ENCODE measurements around the gene SHMT2.

The SHMT2 gene

DNA sequence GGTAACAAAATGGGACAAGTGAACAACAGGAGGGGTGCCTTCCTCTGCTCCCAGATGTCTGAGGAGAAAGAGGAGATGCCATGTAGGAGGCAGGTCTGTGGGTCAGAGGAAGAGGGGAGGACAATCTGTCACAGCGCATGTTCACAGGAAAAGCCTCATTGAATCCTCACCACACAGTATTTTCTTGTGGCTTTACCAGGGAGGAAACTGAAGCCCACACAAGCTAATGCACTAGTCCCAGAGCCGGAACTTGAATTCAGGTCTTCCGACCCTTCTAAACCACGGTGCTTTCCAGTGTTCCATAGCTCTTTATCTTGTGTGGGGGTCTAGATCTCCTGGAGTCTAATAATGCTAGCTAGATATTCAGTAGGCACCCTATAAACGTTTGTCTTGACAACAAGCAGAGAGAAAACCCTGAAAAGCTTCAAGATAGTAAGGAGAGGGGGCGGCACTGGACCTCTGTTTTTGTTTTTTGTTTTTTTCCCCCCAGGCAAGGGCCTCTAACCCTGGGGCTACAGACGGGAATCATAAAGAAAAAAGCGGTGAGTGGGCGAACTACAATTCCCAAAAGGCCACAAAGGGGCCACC lies 371 bp upstream of the SHMT2 start:
- peak; percentile 76 for DNase-seq

DNA sequence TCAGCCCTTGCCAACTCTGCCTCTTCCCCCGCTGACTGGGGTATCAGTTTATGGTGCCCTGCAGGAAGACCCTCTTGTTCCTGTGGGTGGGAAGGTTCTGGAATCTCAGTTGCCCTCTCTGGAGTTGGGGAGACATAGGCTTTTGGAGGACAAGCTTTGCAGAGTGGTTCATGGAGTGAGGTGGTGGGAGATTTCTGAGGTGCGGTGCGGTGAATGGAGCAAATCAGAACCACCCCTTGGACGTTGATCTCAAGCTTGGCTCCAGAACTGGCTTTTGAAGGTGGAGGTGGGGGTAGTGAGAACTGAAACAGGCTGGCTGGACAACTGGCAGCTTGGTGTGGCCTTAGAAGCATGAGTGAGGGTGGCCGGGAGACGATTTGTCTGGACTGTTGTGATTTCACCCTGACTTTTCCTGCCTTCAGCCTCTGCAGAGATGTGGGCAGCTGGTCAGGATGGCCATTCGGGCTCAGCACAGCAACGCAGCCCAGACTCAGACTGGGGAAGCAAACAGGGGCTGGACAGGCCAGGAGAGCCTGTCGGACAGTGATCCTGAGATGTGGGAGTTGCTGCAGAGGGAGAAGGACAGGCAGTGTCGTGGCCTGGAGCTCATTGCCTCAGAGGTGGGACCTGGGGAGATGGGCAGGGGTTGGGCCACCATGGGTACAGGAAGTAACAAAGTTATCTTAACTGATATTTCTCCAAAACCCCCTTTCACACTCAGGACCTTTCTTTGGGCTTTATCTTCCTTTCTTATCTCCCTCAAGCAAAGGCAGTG lies 1.1 kb downstream of the SHMT2 start:
- no peak for DNase-seq

DNA sequence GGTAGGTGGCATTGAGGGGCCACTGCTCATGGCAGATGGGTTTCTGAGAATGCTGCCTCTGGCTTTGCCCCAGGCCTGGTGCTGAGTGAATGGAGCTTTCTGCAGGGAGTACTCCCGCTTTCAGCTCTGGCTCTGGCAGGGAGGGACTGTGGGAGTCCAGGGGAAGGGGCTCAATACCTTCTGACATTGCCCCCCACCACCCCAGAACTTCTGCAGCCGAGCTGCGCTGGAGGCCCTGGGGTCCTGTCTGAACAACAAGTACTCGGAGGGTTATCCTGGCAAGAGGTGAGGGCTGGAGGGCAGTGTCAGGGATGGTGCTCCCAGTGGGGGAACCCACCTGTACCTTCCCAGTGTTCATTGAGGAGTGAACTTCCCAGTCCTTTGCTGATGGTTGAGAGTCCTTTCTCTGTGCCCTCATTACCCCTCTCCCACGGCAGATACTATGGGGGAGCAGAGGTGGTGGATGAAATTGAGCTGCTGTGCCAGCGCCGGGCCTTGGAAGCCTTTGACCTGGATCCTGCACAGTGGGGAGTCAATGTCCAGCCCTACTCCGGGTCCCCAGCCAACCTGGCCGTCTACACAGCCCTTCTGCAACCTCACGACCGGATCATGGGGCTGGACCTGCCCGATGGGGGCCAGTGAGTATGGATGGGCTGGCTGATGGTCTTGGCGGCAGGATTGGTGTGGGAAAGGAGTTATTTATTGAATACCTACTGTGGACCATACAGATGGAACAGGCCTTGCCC lies 1.9 kb downstream of the SHMT2 start:
- no peak for DNase-seq

DNA sequence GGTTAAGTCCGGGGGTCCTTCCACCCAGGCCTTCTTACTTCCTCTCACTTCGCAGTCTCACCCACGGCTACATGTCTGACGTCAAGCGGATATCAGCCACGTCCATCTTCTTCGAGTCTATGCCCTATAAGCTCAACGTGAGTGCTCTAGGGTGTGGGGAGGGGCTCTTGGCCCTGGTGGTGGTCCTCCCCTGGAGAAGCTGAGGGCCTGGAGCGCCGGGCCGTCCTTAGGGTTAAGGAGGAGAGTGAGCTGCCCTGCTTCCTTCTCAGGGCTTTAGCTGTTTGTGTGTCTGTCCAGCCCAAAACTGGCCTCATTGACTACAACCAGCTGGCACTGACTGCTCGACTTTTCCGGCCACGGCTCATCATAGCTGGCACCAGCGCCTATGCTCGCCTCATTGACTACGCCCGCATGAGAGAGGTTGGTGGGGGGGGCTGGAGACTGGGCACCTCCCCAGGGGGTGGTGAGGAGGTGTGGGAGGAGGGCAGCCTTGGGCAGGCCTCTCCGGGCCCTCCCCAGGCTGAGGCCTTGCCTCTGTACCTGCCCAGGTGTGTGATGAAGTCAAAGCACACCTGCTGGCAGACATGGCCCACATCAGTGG lies 2.7 kb downstream of the SHMT2 start:
- no peak for DNase-seq

DNA sequence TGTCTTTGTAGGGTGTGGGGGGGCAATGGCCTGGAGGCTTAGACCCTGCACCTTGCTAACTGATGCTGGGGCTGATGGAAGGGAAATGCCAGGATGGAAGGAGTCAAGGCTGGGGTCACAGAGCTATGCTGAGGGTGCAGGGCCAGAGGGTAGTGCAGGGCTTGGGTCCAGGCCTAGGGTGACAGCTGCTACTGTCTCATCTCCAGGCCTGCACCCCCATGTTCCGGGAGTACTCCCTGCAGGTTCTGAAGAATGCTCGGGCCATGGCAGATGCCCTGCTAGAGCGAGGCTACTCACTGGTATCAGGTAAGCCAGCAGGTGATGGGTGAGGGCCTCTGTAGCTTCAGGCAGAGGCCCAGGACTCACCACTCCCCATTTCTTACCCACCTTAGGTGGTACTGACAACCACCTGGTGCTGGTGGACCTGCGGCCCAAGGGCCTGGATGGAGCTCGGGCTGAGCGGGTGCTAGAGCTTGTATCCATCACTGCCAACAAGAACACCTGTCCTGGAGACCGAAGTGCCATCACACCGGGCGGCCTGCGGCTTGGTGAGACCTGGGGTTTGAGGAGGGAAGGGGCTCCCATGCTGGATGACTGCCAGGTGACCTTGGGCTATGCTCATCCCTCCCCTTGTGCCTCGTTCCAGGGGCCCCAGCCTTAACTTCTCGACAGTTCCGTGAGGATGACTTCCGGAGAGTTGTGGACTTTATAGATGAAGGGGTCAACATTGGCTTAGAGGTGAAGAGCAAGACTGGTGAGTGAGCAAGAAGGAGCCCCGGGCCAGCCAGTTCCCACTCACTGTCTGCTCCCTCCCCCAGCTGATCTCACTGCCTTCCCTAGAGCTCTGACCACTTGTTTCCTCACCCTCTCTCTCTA lies 4.1 kb downstream of the SHMT2 start:
- no peak for DNase-seq

DNA sequence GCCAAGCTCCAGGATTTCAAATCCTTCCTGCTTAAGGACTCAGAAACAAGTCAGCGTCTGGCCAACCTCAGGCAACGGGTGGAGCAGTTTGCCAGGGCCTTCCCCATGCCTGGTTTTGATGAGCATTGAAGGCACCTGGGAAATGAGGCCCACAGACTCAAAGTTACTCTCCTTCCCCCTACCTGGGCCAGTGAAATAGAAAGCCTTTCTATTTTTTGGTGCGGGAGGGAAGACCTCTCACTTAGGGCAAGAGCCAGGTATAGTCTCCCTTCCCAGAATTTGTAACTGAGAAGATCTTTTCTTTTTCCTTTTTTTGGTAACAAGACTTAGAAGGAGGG lies 4.7 kb downstream of the SHMT2 start:
- no peak for DNase-seq

DNA sequence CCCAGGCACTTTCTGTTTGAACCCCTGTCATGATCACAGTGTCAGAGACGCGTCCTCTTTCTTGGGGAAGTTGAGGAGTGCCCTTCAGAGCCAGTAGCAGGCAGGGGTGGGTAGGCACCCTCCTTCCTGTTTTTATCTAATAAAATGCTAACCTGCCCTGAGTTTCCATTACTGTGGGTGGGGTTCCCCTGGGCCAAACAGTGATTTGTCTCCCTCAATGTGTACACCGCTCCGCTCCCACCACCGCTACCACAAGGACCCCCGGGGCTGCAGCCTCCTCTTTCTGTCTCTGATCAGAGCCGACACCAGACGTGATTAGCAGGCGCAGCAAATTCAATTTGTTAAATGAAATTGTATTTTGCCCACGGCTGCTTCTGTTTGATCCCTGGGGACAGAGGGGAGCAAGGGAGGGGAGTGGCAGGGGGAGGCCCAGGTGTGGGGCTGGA lies 5.1 kb downstream of the SHMT2 start:
- no peak for DNase-seq

DNA sequence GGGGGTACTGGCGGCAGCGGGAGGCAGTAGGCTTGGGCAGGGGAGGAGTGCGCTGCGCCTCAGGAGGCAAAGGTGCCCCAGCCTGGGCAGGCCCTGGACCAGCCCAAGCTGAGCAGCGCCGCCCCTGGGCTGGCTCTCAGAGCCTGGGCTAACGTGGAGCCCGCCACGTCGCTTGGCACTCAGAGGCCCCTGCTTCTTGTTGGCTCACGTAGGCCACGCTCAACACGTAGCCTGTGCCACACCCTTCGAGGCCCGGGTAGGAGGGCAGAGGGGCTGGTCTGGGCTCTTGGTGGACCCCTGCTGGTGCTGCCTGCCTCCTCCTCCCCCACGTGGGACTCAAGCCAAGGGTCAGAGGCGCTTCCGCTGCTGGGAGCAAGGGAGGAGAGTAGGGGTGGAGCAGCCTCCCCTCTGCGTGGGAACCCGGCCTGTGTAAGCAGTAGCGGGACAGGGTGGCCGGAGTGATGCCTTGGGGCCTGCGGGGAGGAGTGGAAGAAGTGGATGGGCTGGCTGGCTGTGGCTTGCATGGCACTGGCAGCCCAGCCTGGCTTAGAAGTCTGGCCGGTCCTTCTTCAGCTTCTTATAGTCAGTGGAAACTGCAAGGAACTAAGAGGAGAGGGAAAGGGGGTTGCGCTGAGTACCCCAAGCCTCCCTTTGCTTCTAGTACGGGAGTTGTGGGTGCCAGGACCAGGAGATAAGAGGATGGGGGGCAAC lies 5.7 kb downstream of the SHMT2 start:
- DNase-seq, result peak; percentile 19

DNA sequence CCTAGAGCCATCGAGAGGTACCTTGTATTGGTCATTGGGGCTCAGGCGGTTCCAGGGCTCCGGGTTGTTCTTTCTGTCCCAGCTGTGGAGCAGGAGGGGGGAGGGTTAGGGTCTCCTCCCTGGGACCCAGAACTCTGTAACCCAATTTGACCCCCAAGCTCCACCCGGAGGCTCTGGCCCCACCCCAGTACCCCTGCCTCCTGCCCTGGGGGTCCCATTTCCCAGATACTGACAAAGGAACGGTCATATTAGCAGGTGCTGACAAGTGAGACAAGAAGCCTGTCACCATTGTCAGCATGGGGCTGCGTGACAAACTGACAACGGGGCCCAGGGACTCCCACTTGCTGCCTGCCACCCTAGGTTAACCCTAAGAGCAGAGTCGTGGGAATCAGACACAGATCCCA lies 6.2 kb downstream of the SHMT2 start:
- DNase-seq, result no peak

DNA sequence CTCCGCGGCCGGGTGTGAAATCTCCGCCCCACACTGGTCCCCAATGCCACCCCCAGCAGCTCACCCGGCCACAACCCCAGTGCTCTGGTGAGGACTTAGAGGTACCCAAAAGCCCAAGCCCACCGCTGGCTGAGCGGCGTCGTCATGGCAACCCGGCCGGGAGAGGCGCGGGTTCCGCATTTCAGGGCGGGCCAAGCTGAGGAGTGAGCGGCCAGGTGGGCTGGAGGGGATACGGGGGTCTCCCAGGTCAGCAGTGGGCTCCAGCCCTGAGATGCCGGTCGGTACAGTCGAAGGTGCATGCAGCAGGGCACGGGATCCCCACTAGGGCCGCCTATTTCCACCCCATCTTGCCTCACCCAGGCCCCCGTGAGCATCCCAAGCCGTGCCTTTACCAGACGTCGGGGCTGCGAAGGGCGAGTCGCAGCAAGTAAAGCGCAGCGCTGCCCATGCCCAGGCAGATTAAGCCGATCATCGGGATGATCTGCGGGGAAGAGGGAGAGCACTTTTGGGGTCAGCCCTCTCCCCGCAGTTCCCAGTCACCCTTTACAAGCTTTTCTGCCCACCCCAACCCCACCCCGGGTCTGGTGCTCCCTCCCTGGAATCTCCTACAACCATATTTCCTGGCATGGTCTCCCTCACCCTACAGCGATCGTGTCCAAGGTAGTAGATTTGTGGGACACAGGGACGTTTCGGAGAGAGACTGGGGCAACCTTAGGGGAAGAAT lies 6.9 kb downstream of the SHMT2 start:
- DNase-seq, result no peak

DNA sequence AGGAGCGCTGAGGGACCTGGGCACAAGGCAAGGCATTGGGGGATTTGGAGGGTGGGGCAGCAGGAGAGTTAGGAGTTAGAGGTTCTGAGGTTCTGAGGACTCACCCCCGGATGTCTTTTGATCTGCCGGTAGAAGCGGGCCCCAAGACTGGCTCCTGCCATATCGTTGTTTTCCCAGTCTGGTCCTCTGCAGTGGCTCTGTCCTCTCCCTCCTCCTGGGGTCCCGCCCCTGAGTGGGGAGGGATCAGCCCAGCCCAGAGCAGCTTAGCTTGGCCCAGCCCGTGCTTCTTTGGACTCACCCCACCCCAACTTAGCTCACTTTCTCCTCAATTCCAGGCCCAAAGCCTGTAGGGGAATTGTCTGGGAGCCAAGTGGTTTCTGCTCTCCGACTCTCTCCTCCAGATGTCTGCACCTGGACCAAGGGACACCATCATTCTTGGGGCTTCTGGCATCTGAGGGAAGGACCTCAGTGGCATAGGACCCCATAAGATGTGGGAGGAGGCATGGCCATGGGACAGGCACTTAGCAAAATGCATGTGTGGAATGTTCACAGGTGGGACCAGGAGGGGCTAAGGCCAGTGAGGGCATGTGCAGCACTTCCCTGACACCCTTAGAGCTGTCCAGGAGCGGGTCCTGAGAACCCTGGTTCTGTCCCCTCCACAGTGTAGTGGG lies 7.5 kb downstream of the SHMT2 start:
- DNase-seq, result no peak

DNA sequence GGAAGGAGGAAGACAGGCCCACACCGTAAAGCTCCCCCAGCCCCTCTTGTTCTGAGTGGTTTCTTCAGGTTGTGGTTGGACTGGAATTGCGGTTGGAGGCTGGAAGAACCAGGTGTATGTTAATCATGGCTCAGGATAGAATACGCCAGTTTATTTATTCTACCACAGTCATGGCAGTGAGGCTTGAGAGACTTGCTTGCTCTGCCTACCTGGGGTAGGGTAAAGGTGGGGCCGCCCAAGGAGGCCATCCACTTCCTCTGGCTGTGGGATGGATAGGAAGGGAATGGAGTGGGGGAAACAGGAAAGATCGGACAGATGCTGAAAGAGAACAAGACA lies 8.1 kb downstream of the SHMT2 start:
- no peak for DNase-seq

DNA sequence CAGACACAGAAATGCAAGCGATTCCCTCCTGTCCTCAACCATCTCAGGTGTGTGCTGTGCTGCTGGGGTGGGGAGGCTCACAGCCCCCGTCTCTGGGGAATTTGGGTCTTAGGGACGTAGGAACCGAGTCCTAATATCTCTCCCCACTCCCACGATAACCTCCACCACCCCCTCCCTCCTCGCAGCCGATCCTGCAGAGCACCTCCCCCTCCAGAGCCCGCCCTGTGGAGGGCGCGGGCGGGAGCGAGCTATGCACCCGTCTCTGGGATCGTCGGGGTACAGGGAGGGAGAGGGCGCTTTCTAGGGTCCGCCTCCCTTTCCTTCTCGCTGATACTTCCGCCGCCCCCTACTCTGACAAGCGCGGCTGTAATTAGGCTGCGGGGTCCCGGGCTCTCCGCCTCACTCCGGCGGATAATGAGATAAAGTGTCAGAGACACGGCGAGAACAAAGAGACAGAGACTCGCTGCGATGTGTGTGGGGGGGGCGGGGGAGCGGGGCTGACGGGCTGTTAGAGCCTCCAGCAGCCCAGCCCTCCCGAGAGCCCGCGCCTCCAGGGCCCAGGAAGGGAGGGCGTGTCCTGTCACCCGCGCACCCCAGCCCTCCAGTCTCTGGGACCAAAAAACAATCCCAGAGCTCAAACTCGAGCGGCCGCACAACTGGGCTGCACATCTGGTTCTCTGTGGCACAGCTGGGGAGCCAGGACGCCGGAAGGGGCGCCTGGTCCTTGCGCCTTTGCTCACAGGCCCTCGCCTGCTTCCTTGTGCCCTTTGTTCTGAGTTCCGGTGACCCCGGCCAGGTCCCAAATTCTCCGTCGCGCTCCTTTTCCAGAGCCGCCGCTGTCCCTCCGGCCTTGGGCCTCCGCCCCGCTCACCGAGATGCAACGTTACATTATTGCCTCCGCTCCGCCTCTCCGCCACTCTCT lies 8.7 kb downstream of the SHMT2 start:
- DNase-seq, result no peak

DNA sequence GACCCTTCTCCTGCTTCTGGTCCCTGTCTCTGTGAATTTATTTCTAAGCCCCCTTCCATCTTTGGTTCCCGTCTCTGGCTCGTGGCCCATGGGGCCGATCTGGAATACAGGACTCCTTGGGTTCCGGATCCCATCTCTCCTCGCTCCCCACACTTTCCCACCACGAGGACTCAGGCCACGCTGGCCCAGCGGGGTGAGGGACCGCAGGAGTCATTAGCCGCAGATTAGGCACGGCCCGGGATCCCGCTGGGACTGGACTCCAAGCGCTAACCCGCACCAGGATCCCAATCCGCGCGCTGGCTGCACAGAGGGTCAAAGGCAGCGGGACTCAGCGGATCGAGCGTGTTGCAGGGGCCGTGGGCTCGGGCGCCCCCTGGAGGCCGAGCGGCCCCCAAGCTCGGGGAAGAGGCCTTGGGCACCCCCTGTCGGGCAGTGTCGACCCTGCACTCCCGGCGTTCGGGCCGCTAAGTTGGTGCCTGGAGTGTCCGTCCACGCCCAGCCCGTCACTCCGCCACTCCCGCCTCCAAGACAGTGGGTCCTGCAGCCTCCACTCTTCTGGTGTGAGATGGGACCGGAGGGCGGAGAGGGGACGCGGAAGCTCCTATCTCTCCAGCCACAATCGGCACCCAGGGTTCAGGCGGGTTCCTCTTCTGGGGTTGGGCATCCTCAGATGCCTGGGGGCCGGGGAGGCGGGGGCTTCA lies 9.5 kb downstream of the SHMT2 start:
- peak; percentile 94 for DNase-seq

DNA sequence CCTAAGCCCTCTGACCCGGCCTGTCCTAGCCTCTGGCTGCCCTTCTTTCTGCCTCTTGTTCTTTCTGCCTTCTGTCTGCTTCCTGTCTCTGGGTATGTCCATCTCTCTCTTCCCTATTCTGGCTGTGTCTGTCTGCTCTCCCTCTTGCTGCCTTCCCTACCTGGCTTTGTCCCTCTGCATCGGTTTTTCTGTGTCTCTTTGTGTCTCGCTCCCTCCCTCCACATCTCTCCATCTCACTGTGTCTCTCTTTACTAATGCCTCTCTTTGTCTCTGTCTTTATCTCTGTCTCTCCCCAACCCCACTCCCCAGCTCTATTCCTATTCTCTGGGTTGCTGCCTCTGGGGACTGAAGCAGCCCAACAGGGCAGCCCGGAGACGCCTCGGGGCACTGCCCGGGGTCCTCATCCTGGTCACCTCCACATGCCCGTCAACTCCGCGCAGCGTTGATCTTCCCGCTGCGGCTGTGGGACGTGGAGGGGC lies 10.1 kb downstream of the SHMT2 start:
- DNase-seq, result no peak

DNA sequence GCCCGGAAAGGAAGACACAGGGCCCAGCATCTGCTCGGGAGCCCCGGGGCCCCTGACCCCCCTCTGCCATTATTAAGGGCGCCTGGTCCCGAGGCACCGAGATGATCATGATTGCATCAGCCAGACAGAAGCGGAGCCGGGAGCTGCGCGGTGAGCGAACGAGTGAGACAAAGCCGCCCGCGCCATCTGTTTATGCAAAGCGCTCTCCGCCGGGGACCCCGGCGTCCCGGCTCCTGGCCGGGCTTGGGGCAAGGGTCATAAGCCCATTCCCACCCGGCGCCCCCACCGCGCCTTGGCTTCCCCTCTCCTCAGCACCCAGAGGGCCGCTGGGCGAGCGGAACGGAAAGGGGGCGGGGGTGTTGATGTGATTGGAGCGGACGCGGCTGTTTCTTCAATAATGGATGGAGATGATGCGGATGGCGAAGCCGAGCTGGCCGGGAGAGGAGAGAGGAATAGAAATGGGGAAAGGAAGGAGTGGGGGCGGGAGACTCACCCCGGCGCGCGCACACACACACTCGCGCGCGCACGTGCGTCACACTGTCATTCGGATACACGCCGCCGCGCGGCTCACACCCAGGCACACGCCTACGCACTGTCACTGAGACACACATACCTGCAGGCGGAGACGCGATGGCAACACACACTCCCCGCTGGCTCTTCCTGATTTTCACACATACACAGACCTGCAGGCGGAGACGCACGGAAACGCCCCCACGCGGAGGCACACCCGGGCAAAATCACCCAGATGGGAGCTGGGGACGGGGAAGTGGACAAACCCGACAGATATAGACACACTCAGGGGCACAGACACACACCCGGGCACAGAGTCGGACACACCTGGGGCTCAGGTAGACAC lies 10.8 kb downstream of the SHMT2 start:
- peak; percentile 51 for DNase-seq

DNA sequence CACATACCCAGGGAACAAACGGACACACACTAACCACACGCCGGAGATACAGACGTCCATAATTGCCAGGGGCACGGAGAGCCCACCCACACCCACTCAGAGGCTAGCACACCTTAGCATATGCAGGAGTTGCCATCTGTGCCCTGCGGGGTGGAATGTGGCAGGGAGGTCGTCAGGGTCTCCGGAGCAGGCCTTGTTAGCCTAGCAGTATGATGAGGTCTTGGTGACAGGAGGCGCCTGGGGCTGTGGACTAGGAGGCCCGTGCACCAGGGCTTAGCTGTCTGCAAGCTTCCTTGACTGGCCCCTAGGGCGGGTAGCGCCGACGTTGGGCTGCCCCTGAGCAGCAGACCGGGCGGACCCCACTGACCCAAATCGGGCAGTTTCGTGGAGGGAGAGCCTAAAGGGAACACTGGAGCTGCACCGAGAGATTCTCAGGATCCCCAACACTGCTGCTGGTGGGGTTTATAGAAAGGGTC lies 11.5 kb downstream of the SHMT2 start:
- DNase-seq, result no peak

All from OCI-M1 (cell line).